SK-N-SH treated with all-trans-retinoic acid at 6 μM for 48 hours (cell line): ENCODE data around the gene NR2E1.

Experiments
- BACH2 ChIP-seq: fragments of 250-450 bp; sonication (Bioruptor Pico); IDR thresholded peaks from 2 replicates; pipeline ENCODE4 v1.9.0; 2021; ENCODE audit warnings: mild to moderate bottlenecking, borderline replicate concordance
- ZNF8 ChIP-seq: fragments of 450-650 bp; formaldehyde crosslinking; IDR thresholded peaks from 2 replicates; pipeline ENCODE4 v1.5.0; 2020; ENCODE audit warnings: mild to moderate bottlenecking, moderate library complexity

GRCh38 chr6:108200186-108200585 lies 34.4 kb downstream of the NR2E1 start:
- TF ChIP-seq ZNF8 (CRISPR knock-in tag): no peak
- no peak for TF ChIP-seq BACH2 (CRISPR knock-in tag)
